HG03025 (cell line): ENCODE results near the gene BICDL1.

Experiments used
- ATAC-seq: cut with Tn5 transposase; IDR thresholded peaks from one replicate; pipeline ENCODE4 v1.9.1; 2021; ENCODE audit warnings: mild to moderate bottlenecking, moderate library complexity; ENCODE audit not compliant: unreplicated experiment, low FRiP score

Gene BICDL1

DNA sequence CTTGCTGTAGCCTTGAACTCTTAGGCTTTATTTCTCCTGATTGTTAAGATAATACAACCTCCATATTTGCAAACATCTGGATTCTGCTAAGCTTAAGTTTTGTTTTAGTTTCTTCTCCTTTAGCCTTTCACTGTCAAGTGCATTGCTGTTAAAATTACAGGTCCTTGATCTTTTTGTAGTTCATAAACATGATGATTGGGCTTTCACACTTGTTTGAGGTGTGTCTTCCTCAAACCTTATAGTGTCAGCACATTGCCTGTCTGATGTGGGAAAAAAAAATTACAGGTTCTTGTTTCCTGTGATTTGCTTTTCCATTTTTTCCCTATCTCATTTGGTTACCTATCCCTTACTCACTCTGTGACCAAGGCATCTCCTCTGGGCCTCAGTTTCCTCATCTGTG is 59.2 kb downstream of the BICDL1 start:
- ATAC-seq, result no peak

DNA sequence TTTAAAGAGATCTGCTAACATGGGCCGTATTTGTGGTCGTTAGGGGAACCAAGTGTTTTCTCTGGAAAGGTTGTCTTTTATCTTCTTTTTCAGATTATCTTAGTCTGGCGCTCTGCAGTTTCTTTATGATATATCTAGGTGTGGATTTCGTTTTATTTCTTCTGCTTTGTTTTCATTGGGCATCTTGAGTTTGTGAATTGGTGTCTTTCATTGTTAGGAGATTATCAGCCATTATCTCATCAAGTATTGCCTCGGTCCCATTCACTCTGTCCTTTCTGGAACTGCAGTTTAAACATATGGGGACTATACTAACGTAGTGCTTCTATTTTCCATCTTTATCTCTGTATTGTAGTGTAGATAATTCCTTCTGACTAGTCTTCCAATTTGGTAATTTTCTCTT is 60.4 kb downstream of the BICDL1 start:
- no peak for ATAC-seq

DNA sequence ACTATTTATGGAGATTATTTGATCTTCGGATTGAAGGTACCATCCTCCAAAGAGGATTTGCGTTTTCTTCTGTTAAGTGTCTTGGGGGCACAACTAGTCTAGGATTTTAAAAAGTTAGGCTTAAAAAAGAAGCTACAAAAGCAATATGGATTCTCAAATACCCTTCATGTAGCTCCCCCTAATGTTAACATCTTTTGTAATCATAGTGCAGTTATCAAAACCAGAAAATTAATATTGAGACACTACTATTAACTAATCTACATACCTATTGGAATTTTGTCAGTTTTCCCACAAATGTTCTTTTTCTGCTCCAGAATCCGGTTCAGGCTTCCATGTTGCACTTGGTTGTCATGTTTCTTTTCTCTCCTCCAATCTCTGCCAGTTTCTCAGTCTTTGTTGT is 62.5 kb downstream of the BICDL1 start:
- no peak for ATAC-seq

DNA sequence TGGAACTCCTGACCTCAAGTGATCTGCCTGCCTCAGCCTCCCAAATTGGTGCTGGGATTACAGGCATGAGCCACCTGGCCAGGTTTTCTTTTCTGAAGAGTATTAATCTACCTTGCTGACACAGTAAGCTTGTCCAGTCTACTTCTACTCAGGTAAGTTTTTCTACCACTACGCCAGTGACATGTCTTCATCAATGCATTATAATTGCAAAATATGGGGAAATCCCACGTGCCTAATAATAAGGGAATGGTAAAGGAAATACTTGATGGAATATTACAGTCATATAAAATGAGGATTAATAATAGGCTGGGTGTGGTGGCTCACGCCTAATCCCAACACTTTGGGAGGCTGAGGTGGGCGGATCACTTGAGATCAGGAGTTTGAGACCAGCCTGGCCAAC is 65.3 kb downstream of the BICDL1 start:
- no peak for ATAC-seq

DNA sequence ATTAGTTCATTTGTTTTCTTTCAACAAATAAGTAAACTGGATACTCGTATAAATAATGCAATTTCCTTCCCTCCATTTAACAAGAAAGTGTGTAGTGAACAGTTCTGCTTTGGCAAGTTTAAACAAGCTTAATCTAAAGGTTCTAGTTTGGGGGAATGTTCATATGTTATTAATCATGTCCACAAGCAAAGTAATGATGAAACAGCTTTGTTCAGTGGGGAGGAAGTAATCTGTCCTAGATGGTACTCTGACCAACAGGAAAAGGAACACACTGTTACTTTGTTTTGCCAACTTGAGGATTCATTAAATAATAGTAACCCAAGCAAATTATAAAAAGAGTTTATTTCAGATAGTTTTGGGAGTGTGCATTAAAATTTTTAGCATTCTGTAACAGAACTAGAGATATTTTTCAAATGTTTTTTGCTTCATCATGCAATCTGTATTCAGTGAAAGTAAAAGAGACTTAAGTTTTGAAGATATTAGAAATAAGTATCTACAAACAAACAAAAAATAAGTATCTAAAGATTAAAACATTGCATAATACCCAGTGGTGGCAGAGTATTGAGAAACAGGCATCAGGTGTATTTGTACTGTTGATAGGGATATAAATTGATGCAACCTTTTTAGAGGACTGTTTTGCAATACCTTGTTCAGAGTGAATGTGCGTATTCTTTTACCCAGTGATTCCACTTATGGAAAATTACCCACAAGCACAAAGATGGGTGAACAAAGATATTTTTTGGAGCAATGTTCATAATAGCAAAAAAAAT is 66.4 kb downstream of the BICDL1 start:
- no peak for ATAC-seq

DNA sequence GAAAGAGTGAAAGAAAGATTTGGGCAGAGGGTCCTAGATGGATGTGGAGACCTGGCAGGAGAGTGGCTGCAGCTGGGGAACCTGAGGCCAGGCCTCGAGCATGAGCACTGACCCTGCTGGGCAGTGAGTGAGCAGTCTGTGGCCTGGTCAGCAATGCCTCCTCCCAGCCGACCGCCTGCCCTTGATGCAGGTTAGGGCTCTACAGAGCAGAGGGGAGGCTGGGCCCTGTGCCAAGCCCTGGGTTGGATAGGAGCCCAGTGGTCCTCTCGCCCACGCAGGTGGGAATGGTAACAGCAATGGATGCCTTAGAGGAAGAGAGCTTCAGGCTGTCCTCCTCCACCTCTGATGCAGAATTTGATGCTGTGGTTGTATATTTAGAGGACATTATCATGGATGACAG is 67.7 kb downstream of the BICDL1 start:
- no peak for ATAC-seq

DNA sequence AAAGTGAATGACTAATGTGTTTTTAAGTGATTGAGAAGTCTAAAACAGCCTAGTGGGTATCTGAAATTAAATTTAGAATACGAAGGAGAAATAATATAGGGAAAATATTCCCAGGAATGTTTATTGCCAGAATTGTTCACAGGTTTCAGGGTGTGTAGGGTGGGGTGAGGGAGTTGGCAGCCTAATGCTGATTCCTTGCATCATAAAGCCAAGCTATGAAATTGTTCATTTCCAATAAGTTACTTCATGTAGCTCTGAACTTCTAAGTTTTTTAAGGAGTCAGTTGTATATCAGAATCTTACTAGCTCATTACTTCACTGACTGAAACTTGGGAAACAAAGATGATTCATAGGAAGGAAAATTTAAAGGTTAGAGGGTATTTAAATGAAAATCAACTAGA is 71.2 kb downstream of the BICDL1 start:
- no peak for ATAC-seq

DNA sequence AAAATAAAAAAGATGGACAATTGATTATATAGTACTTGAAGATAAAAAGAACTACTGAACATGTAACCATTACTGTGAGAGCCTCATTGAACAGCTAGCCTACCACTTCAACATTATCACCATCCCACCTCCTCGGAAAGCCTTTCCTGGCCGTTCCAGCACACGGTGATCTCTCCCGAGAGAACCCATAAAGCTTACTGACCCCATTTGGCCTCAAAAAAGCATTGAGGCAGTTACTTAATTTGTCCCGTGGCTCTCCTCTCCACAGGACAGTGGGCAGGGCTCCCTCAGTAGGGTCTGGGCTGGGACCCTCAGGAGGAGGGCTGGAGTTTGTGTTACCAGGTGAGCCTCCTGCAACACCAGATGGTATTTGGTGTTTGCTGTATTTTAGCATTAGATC is 71.7 kb downstream of the BICDL1 start:
- no peak for ATAC-seq

DNA sequence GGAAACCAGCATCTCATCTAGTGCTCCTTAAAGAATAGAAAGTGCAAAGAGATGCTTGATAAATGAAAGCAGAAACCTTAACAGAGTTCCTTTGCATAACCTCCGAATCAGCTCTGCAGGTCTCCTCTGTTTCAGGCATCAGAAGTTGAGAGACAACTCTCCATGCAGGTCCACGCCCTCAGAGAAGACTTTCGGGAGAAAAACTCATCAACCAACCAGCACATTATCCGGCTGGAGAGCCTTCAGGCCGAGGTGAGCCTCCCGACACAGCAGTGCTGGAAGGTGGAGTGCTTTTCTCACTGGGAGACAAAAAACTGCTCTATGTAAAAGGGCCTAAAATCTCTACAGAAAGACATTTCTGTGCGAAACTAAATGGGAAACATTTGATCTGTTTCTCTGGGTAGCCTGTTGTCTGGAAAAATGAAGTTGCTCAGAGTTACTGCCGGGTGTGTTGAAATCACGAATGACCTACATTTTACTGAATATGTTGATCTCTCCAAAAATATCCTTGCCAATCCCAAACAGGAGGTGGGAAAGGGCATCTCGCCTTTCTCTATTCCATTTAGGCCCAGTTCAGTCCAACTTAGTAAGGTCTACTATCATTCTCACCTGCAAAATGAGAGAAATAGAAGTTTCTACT is 72.7 kb downstream of the BICDL1 start:
- ATAC-seq, result no peak

DNA sequence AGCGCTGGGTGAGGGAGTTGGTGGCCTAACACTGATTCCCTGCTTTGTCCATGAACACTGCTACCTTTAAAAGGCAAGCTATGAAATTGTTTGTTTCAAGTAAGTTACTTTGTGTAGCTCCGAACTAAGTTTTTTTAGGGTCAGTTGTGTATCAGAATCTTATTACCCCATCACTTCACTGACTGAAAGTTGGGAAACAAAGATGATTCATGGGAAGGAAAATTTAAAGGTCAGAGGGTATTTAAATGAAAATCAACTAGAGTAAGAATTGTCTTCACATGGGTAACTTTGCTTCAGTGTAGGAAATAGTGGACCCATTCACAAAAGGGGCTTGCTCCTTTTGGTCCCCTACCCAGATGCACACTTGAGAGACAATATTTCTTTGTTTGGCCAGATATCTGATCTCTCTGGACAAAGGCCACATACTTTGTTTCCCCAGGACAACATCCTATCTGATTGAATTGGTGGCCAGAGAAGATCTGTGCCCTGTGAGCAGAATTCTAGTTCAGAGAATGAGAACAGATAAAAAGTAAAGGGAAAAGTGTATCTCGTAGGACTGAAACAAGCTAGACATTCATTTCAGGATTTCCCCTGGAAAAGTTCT is 74.0 kb downstream of the BICDL1 start:
- no peak for ATAC-seq

DNA sequence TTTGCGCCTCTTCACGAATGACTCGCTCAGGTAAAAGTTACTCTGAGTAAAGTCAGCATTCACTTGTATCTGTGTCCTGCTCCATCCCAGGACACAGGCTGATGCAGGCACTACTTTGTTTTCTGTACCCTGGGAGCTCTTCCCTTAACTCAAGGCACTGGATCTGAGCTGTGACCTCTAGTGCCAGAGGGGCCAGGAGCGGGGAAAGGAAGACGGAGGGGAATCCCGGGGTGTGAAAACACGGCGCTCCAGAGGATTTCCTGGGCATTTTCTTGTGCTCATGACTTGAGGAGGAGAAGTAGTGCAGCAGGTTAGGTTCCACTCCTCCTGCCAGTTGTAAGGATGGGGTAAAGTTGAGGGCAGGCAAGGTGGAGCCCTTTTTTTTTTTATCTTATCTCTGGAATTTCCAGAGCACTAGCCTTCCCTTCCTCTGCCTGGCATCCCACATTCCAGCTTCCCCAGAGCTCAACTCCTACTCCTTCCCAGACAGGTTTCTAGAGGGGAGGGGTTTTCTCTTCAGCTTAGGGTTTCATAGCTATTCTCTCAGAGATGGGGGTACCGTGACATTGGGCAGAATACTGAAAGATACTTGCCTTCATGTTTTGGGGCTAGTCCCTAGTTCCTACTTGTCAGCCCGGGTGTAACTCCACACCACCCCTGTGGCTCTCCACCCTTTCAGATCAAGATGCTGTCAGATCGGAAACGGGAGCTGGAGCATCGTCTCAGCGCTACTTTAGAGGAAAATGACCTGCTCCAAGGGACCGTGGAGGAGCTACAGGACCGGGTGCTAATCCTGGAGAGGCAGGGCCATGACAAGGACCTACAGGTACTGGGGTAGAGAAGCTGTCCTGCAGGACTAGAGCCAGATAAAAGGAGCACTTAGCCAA is 75.3 kb downstream of the BICDL1 start:
- no peak for ATAC-seq

DNA sequence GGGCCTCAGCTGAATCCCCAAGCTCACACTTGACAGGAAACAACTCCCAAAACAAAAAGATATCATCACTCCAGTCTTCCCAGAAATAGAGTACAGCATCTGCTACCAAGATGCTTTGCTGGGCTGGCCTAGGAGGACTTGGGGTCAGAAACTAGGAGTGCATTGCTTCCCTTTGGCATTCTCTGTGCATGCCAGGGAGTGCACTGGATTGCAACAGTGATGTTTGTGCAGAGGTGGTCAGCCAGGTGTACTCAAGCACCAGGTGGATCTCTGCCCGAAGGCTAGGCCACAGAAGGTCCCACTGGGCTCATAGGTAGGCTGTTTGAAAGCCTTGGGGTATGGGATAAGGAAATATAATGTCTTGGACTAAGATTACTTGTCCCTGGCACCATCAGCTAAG is 76.4 kb downstream of the BICDL1 start:
- no peak for ATAC-seq

DNA sequence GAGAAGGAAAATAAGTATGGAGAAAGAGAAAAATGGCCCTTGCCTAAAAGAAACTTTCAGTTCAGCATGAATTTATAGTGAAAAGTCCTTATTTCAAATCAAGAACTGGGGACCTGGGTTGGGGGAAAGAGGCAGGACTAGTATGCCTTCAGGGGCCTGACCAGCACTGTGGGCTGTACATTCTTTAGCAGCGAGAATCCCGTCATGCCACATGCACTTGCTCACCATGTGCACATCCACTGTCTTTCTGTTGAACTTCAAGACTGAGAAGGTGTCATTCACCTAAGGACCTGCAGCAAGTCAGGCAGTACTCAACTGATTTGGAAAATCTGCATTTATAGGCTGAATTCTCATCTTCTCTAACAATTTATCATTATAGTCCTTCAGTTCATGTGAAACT is 77.3 kb downstream of the BICDL1 start:
- no peak for ATAC-seq

DNA sequence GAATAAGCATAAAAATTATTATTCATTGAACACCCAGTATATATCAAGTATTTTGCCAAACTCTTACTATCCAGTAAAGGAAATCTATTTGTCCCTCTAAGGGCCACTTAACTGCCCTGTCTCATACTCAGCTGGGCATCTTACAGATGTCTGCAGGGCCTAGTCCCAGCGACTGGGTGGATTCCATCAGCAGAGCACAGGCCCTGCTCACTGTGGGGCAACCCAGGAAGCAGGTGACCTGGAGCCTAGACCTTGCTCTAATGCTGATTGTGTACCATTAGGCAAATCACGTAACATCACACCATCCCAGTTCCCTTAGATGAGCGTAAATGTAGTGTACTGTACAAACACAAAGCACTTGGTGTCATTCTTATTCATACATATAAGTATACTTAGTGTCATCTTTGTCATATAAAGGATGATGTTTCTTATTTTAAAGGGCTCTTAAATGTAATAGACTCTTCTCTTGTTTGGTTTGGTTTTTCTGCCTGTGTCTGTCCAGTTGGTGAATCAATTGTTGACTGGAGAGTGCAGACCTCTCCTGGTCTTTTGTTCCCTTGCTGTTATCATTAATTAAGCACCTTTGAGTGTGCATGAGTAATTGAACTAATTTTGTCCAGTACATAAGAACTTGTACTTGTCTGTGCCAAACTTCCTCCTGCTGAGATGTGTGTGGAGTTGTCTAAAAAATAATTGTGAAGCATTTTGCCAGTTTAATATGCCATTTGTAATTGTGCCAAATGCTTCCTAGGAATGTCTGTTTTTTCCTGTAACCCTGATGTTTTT is 78.2 kb downstream of the BICDL1 start:
- no peak for ATAC-seq

DNA sequence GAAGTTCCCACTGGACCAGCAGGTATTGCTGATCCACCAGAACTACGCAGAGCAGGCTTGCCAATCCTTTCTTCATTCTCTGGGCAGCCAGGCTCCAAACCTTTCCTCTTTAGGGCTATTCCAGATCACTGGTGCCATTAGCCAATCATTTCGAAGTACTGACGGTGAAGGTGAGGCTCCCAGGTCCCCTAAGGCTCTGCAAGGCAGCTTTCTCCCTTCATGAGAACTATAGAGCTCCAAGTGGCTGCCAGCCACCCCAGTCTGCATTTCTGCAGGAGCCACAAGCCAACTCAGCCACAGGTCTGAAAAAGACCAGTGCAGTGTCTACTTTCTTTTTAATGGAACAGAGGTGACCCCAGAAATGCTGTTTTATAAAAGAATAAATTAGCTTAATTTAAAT is 78.9 kb downstream of the BICDL1 start:
- no peak for ATAC-seq

DNA sequence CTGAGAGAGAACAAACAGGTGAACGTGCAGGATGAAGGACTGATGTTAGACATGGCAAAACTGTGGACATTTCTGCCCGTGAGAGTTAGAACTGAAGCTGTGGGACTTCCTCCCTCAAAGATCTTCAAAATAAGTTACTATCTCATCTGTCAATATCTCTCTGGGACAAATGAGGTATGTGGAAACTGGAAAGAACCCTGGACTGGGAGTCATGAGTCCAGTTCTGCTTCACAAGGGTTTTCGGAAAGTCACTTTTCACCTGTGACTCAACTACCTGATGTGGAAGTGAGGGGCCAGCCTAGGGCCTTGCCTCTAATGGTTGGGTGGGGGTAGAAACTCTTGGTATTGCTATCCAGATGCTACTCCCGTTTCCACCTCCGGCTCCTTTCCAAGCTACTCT is 80.2 kb downstream of the BICDL1 start:
- no peak for ATAC-seq

DNA sequence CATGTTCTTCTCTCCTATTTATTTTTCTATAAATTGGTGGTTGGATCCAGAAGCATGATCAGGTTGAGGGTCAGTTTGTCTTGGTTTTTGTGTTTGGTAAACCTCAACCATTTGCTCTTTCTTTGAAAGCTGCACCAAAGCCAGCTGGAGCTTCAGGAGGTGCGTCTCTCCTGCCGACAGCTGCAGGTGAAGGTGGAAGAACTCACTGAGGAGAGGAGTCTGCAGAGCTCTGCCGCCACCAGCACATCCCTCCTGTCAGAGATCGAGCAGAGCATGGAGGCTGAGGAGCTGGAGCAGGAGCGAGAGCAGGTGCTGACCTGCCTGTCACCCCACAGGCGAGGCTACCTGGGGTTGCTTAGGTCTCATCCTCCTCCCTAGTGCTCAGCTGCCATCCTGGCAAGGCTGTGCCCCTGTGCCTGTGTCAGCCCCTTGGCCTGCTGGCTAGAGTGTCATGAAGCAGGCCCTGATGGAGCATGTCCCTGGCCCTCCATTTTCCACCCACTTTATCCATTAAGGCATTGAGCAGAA is 82.5 kb downstream of the BICDL1 start:
- no peak for ATAC-seq

DNA sequence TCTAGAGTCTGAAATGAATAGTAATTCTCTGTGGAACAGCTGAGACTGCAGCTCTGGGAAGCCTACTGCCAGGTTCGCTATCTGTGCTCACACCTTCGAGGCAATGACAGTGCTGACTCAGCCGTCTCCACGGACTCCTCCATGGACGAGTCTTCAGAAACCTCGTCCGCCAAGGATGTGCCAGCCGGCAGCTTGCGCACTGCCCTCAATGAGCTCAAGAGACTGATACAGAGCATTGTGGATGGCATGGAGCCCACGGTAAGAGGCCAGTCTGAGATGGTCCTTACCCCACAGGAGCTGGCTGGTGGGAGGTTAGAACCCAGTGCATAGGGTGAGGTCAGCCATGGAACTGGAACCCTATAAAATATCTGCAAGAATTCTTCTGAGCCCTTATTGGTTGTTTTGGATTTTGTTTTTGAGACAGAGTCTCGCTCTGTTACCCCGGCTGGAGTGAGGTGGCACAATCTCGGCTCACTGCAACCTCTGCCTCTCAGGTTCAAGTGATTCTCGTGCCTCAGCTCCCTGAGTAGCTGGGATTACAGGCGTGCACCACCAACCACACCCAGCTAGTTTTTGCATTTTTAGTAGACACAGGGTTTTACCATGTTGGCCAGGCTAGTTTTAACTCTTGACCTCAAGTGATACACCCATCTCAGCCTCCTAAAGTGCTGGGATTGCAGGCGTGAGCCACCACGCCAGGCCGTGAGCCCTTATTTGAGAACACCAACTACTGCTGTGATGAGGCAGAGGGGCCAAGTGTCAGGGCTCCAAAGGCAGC is 83.6 kb downstream of the BICDL1 start:
- ATAC-seq, result no peak

DNA sequence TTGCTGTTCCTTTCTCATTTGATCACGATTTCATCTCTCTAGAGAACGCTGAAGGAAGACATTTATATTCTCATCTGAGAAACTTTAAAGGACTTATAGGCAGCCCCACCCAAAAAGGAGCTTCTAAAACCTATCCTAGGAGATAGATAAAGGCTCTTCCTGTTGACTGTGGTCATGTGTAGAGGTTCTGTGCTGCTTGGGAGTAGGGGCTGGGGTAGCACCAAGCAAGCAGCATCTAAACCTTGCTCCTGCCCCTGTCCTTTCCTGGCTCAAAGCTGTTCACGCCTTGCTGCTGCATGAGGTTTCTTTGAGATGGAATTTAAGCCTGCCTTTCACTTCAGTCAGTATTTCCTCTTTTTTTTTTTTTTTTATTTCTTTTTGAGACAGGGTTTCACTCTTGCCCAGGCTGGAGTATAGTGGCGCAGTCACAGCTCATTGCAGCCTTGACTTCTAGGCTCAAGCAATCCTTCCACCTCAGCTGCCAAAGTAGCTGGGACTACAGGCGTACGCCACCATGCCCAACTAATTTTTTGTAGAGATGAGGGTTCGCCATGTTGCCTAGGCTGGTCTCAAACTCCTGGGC is 86.1 kb downstream of the BICDL1 start:
- no peak for ATAC-seq
